RPMI8226 (cell line): Measurements from ENCODE around the gene IGLL1.

ENCODE experiments used
- DNase-seq: peaks from one replicate; pipeline ENCODE4 v3.0.0-alpha.2; 2015

Gene IGLL1

GRCh38 chr22:23526596-23527316 lies 53.3 kb downstream of the IGLL1 start:
- DNase-seq, result no peak

GRCh38 chr22:23525510-23525909 lies 54.6 kb downstream of the IGLL1 start:
- no peak for DNase-seq

- no peak for DNase-seq
These were observed 55.9 kb downstream of the IGLL1 start for GRCh38 chr22:23524226-23524625.

GRCh38 chr22:23523713-23524112 lies 56.4 kb downstream of the IGLL1 start:
- DNase-seq, result no peak
